Muscle of leg (tissue), 11 donors: Measurements from ENCODE around the gene DCAKD. TPM values are rescaled to one million over a fixed set of nuclear protein-coding genes. Genes with fewer than 3 reads are reported as not detected.

Source experiments
- DNase-seq: peaks from one replicate; pipeline ENCODE4 v3.0.0; 2013
- H3K27ac ChIP-seq: one replicate; pipeline ENCODE4 v1.5.1; 2013; ENCODE audit warnings: mild to moderate bottlenecking, low read length, control low read depth
- H3K27me3 ChIP-seq: one replicate; pipeline ENCODE4 v1.6.1; 2013; ENCODE audit warnings: low read length; ENCODE audit not compliant: control insufficient read depth, insufficient read depth
- H3K36me3 ChIP-seq: one replicate; pipeline ENCODE4 v1.6.1; 2013; ENCODE audit warnings: low read length; ENCODE audit not compliant: control insufficient read depth, insufficient read depth
- H3K4me1 ChIP-seq: one replicate; pipeline ENCODE4 v1.6.1; 2013; ENCODE audit warnings: low read length; ENCODE audit not compliant: control insufficient read depth, insufficient read depth
- H3K4me3 ChIP-seq: one replicate; pipeline ENCODE4 v1.5.1; 2013; ENCODE audit warnings: low read length, control low read depth
- H3K9me3 ChIP-seq: replicated peaks from 2 replicates; pipeline ENCODE4 v1.6.1; 2013; ENCODE audit warnings: low read depth, low read length; ENCODE audit not compliant: control insufficient read depth
- WGBS: methylation state at CpG from one replicate; pipeline ENCODE4 v1.1.5; 2013; ENCODE audit warnings: missing lambda C conversion rate; ENCODE audit not compliant: insufficient coverage; 5-methylcytosine and 5-hydroxymethylcytosine counted together
- polyA plus RNA-seq, 8 donors: library from polyadenylated mRNA; unstranded; fragments of 120-200 nt; gene quantifications; one replicate each; pipeline versions ENCODE4 v1.2.1 to v1.2.3, GENCODE V29; 2013; ENCODE audit warnings: inconsistent platforms in 1 of 8, low replicate concordance in 1 of 8; ENCODE audit not compliant: insufficient read length in 8 of 8, insufficient read depth in 1 of 8
- total RNA-seq: library from RNA; stranded (reverse); fragments of 120-200 nt; gene quantifications from one replicate; pipeline ENCODE4 v1.2.4, GENCODE V29; 2013

DCAKD gene
- total and polyA plus RNA-seq, 9 donors, result 27.2 to 40.1 (median 33.2) TPM

GRCh38 chr17:45048795-45049563 is 2.5 kb downstream of the DCAKD start:
- no peak overlapping the region for H3K4me3 ChIP-seq
- H3K36me3 ChIP-seq, result peaks cover 9% of the 10 kb centered on the region
- H3K9me3 ChIP-seq, result no peaks in the 10 kb centered on the region
- WGBS, result 89% methylated on average over 1 of the region's 8 CpGs
- peaks cover 10% of the 10 kb centered on the region for H3K4me1 ChIP-seq
- no peak overlapping the region for H3K27ac ChIP-seq
- H3K27me3 ChIP-seq, result no peaks in the 10 kb centered on the region
- no peak for DNase-seq

DNA sequence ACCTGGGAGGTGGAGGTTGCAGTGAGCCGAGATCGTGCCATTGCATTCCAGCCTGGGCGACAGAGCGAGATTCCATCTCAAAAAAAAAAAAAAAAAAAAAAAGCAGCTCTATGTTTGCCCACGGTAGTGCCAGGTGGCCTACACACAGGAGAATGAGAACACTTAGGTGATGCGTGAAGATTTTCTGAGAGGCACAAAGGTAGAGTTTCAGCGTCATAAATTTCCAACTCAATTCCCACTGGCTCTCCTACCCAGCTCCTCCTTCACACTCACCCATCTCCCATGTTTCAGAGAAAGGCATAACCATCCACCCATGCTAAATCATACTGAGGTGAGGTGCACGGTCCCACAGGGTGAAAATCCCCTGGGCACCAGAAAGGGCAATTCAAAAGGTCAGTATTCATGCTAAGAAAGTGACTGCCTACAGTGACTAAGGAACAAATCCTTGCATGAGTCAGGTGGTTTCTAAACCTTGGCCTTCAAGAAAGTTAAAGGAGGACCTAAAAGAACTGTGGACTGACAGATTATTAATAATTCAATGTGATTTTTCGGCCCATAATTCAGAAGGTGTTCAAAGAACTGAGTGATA is 4.8 kb downstream of the DCAKD start:
- Histone ChIP-seq H3K9me3 (no peaks in the 10 kb centered on the region), H3K36me3 (peaks cover 14% of the 10 kb centered on the region), H3K27ac (no peak overlapping the region), H3K4me3 (no peak overlapping the region), H3K4me1 (peaks cover 24% of the 10 kb centered on the region), H3K27me3 (no peaks in the 10 kb centered on the region)
- 92% methylated on average over 2 of the region's 9 CpGs for WGBS
- DNase-seq, result no peak

- Histone ChIP-seq H3K27ac (no peak overlapping the region), H3K9me3 (no peaks in the 10 kb centered on the region), H3K4me3 (no peak overlapping the region), H3K4me1 (peaks cover 34% of the 10 kb centered on the region), H3K27me3 (no peaks in the 10 kb centered on the region), H3K36me3 (peaks cover 14% of the 10 kb centered on the region)
- 71% methylated on average over 18 of the region's 18 CpGs for WGBS
- no peak for DNase-seq
These were observed 7.5 kb downstream of the DCAKD start for GRCh38 chr17:45043813-45044540.

- H3K27ac ChIP-seq, result no peak overlapping the region
- no peaks in the 10 kb centered on the region for H3K27me3 ChIP-seq
- DNase-seq, result no peak
- no peak overlapping the region for H3K4me3 ChIP-seq
- no peaks in the 10 kb centered on the region for H3K9me3 ChIP-seq
- WGBS, result 100% methylated on average over 2 of the region's 11 CpGs
- peaks cover 43% of the 10 kb centered on the region for H3K4me1 ChIP-seq
- H3K36me3 ChIP-seq, result peaks cover 12% of the 10 kb centered on the region
These were observed 8.9 kb downstream of the DCAKD start for GRCh38 chr17:45042346-45043120.

DNA sequence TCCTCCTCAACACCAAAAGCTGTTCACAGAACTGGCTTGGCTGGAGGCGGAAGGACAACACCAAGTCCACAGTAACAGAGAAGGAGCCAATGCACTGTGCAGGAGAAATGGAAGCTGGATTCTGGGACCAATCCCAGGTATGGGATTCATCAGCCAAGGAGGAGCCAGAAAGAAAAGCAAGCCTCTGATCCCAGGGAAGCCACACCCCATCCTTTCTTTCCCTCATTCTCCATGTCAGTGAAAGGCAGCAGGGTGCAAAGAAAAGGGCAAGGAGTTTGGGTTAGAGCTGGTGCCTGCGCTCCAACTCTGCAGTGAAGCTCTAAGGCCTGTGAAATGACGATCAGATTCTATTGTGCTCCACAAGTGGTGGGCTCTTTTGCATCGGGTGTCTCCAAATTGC is 11.0 kb downstream of the DCAKD start:
- Histone ChIP-seq H3K27ac (no peak overlapping the region), H3K27me3 (no peaks in the 10 kb centered on the region), H3K4me1 (peaks cover 43% of the 10 kb centered on the region), H3K4me3 (no peak overlapping the region), H3K9me3 (no peaks in the 10 kb centered on the region), H3K36me3 (peaks cover 13% of the 10 kb centered on the region)
- peak; percentile 72 for DNase-seq
- 50% methylated on average over 3 of the region's 4 CpGs for WGBS

GRCh38 chr17:45038728-45039634 is 12.5 kb downstream of the DCAKD start:
- Histone ChIP-seq H3K36me3 (peaks cover 22% of the 10 kb centered on the region), H3K4me3 (no peak overlapping the region), H3K27me3 (no peaks in the 10 kb centered on the region), H3K9me3 (no peaks in the 10 kb centered on the region), H3K4me1 (peaks cover 40% of the 10 kb centered on the region), H3K27ac (peak overlapping the region; percentile 31)
- peak; percentile 79 for DNase-seq
- WGBS, result 23% methylated on average over 11 of the region's 13 CpGs

DNA sequence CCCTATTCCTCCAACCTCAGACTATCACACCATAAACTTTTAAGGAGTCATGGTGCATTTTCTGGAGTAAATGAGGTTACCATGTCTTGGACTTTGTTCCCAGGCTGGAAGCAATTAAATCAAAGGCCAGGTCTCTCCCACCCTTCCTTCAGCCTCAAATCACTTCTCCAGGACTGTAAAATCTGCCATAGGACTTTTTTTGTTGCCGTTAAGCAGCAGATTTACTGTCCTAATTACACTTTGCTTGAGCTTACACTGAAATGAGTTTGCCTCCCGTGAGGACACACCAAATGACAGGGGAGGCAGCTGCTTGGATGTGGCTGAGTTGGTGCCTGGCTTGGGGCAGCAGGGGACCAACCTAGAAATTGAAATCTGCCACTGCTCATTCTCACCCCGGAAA is 14.7 kb downstream of the DCAKD start:
- Histone ChIP-seq H3K36me3 (peaks cover 38% of the 10 kb centered on the region), H3K27ac (peak overlapping the region; percentile 11), H3K4me1 (peaks cover 26% of the 10 kb centered on the region), H3K4me3 (no peak overlapping the region), H3K27me3 (no peaks in the 10 kb centered on the region), H3K9me3 (no peaks in the 10 kb centered on the region)
- WGBS, result 0% methylated on average over 1 of the region's 3 CpGs
- peak; percentile 86 for DNase-seq

DNA sequence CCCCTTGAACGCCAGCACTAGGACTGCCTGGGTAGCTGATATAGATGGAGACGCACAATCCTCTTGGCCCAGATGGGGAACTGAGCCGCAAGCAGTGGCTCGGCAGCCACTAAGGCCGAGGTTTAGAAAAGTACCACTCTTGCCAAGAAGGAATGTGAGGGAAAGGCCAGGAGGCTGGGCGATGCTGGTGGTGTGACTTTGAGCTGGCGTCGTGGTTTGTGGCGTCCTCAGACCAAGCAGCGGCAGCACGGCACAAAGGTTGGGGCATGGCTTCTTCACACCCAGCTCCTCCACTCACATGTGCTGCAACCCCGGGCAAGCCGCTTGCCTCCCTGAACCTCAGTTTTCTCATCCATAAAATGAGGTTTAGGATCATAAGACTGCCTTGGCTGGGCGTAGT is 15.6 kb downstream of the DCAKD start:
- H3K27me3 ChIP-seq, result no peaks in the 10 kb centered on the region
- WGBS, result 75% methylated on average over 11 of the region's 14 CpGs
- peaks cover 46% of the 10 kb centered on the region for H3K36me3 ChIP-seq
- no peaks in the 10 kb centered on the region for H3K9me3 ChIP-seq
- no peak overlapping the region for H3K27ac ChIP-seq
- DNase-seq, result peak; percentile 33
- peaks cover 23% of the 10 kb centered on the region for H3K4me1 ChIP-seq
- H3K4me3 ChIP-seq, result no peak overlapping the region

GRCh38 chr17:45034599-45034998 is 16.8 kb downstream of the DCAKD start:
- H3K4me3 ChIP-seq, result no peak overlapping the region
- no peaks in the 10 kb centered on the region for H3K9me3 ChIP-seq
- no peak for DNase-seq
- H3K4me1 ChIP-seq, result peaks cover 16% of the 10 kb centered on the region
- no peaks in the 10 kb centered on the region for H3K27me3 ChIP-seq
- H3K27ac ChIP-seq, result no peak overlapping the region
- 82% methylated on average over 12 of the region's 14 CpGs for WGBS
- peaks cover 59% of the 10 kb centered on the region for H3K36me3 ChIP-seq
